ENCODE results near the gene HSD11B1. TPM values are rescaled to one million over a fixed set of nuclear protein-coding genes. Genes with fewer than 3 reads are reported as not detected.

The HSD11B1 gene
- total RNA-seq, 1 donor from 2014 or later: 8.6 TPM

Other genes with a start within 250 kb of the HSD11B1 start
- gene CAMK1G, start 121.1 kb upstream of the HSD11B1 start, total RNA-seq: not detected in 2 replicates
- 11.3 and 11.5 TPM in 2 replicates for gene LAMB3, start 52.4 kb upstream of the HSD11B1 start, total RNA-seq
- 49.3 and 49.4 TPM in 2 replicates for gene G0S2, start 29.4 kb upstream of the HSD11B1 start, total RNA-seq
- gene TRAF3IP3, start 51.2 kb downstream of the HSD11B1 start, total RNA-seq: 386 and 390 TPM in 2 replicates
- 2.8 and 3.0 TPM in 2 replicates for gene C1orf74, start 79.7 kb downstream of the HSD11B1 start, total RNA-seq
- gene IRF6, start 101.3 kb downstream of the HSD11B1 start, total RNA-seq: 0.25 TPM in 1 of 2 replicates, not detected in the other
- 18.7 and 19.6 TPM in 2 replicates for gene UTP25, start 123.1 kb downstream of the HSD11B1 start, total RNA-seq
- gene SYT14, start 233.4 kb downstream of the HSD11B1 start, total RNA-seq: not detected in 2 replicates